ENCODE data around the gene MDM1. TPM values are rescaled to one million over a fixed set of nuclear protein-coding genes. Genes with fewer than 3 reads are reported as not detected.

Gene MDM1, protein sequence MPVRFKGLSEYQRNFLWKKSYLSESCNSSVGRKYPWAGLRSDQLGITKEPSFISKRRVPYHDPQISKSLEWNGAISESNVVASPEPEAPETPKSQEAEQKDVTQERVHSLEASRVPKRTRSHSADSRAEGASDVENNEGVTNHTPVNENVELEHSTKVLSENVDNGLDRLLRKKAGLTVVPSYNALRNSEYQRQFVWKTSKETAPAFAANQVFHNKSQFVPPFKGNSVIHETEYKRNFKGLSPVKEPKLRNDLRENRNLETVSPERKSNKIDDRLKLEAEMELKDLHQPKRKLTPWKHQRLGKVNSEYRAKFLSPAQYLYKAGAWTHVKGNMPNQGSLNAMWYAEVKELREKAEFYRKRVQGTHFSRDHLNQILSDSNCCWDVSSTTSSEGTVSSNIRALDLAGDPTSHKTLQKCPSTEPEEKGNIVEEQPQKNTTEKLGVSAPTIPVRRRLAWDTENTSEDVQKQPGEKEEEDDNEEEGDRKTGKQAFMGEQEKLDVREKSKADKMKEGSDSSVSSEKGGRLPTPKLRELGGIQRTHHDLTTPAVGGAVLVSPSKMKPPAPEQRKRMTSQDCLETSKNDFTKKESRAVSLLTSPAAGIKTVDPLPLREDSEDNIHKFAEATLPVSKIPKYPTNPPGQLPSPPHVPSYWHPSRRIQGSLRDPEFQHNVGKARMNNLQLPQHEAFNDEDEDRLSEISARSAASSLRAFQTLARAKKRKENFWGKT
- total RNA-seq (2022; extraction: Qiagen RNA extraction): 6.4 to 8.9 TPM (median 7.5 TPM) in 5 replicates

DNA sequence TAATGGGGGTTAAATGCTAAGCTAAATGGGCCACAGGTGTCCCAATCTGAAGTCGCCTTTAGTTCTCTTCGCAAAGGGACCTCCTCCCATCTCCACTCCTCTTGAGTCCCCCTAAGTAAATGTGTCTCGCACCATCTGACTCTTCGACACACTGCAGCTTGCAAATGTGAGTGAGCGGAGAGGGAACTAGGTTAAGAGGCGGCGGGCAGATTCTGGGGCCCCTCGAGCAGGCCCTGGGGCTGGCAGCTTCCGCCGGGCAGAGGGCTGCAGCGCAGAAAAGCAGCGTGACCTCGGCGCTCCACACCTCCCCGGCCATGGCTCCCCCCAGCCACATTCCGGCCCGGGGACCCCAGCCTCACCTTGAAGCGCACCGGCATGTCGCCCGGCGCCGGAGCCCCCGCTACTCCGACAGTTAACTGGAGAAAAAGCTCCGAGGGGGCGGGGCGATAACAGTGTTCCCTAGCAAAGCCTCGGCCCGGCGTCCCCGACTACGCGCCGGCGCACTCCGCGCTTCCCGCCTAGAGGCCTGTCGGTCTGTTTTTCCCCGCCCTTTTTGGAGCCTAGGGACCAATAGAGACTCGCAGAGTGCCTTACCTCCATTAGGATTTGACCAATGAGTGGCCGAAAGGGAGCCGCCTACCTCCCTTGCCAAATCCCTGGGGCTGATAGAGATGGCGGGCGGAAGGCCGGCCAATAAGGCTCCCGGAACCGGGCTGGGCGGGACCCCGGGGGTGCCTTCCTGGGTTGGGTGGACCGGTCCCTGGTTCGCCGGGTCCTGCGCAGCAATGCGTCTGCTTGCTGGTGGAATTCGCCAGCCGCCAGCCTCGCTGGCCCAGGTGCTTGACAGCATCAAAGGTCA lies at the start of gene MDM1:
Gene MDM1, minus strand, starts transcription at position 494 of the 859 bp plus-strand sequence. Its CDS starts 117 bp downstream, at position 377.

DNA sequence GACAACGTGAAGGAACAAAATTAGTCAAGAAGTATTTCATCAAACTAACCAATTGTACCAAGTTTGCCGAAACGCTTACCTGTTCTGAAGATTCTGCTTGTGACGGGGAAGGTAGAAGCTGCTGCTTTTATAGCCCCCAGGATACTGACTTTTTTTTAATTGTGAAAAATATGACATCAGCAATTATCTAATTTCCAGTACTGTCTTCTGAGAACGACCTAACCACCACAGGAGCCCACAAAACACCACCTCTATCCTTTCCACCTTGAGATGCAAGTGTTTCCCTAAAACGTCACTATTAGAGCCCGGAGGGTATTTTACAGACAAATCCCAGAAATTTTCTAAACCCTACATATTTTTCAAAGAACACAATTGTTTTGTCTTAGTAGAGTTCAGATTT lies 78.7 kb downstream of the MDM1 start, which contains the start of gene IL22:
Gene IL22, minus strand, starts transcription at position 101 of the 400 bp plus-strand sequence. CDS start 156 bp downstream, outside the sequence.

Other genes starting within 250 kb of the MDM1 start
- not detected in 5 replicates for gene IFNG, start 172.6 kb downstream of the MDM1 start, total RNA-seq (2022; extraction: Qiagen RNA extraction)
- gene IL26, start 106.6 kb downstream of the MDM1 start, total RNA-seq (2022; extraction: Qiagen RNA extraction): not detected in 5 replicates
- gene IL22, start 78.8 kb downstream of the MDM1 start, total RNA-seq (2022; extraction: Qiagen RNA extraction): not detected in 5 replicates

Measured in A549 treated with CORT108297 at 1 μM for 4 hours (cell line).